Breast epithelium (tissue), 4 donors: ENCODE measurements around the gene MAP6. TPM values are rescaled to one million over a fixed set of nuclear protein-coding genes. Genes with fewer than 3 reads are reported as not detected.

Source experiments
- DNase-seq, 2 donors: peaks; one replicate each; pipeline ENCODE4 v3.0.0-alpha.2; 2019; ENCODE audit warnings: low spot score in 2 of 2
- H3K27ac ChIP-seq, 2 donors: fragments of 200-600 bp; sonication (generic) in 1 of 2; one replicate each; pipeline ENCODE4 v1.5.1; 2016 to 2019; ENCODE audit warnings: mild to moderate bottlenecking in 1 of 2
- H3K27me3 ChIP-seq, 2 donors: fragments of 200-600 bp; sonication (generic) in 1 of 2; one replicate each; pipeline versions ENCODE4 v1.5.1 to v1.6.0; 2017 to 2019; ENCODE audit warnings: control low read depth in 1 of 2, mild to moderate bottlenecking in 1 of 2
- H3K36me3 ChIP-seq: fragments of 200-600 bp; one replicate; pipeline ENCODE4 v1.5.1; 2019
- H3K4me1 ChIP-seq, 2 donors: fragments of 200-600 bp; sonication (generic); one replicate each; pipeline ENCODE4 v1.5.1; 2016 to 2019; ENCODE audit warnings: control low read depth in 1 of 2
- H3K4me3 ChIP-seq, 3 donors: fragments of 200-600 bp; sonication (generic); 1 replicate in 2 of 3; 2 replicates in 1 of 3; pipeline ENCODE4 v1.5.1; 2016 to 2019; ENCODE audit warnings: mild to moderate bottlenecking in 3 of 3, moderate library complexity in 2 of 3
- H3K9me3 ChIP-seq, 2 donors: fragments of 200-600 bp; sonication (generic) in 1 of 2; one replicate each; pipeline ENCODE4 v1.5.1; 2016 to 2019; ENCODE audit warnings: control low read depth in 1 of 2
- CTCF ChIP-seq, 3 donors: fragments of 450-650 bp; IDR thresholded peaks; one replicate each; pipeline ENCODE4 v1.5.1; 2016 to 2017; ENCODE audit warnings: antibody characterized with exemption in 3 of 3, mild to moderate bottlenecking in 3 of 3, moderate library complexity in 3 of 3
- POLR2A ChIP-seq: fragments of 450-650 bp; IDR thresholded peaks from one replicate; pipeline ENCODE4 v1.6.1; 2016; ENCODE audit warnings: antibody characterized with exemption, mild to moderate bottlenecking, moderate library complexity
- POLR2AphosphoS5 ChIP-seq, 3 donors: sonication (generic); formaldehyde crosslinking; IDR thresholded peaks; one replicate each; pipeline ENCODE4 v1.6.1; 2017; ENCODE audit warnings: antibody characterized with exemption in 3 of 3
- intact Hi-C: fragments of 100-400 bp; cut with DNase I; formaldehyde crosslinking; loops from one replicate; pipeline ENCODE4 v1.15.1; 2023; ENCODE audit warnings: low total_unique reads
- total RNA-seq, 3 donors: library from RNA; depleted of rRNA; stranded (reverse); fragments of >200 nt; gene quantifications; one replicate each; pipeline ENCODE4 v1.1.0, GENCODE V29; 2016

Gene MAP6
- total RNA-seq, 3 donors from 2014 or later: 1.6 to 5.0 (median 2.6) TPM

- TF ChIP-seq POLR2A: no peak
- TF ChIP-seq CTCF (IDR thresholded peaks at IDR 0.05): no peak
- no peak for TF ChIP-seq POLR2AphosphoS5 (IDR thresholded peaks at IDR 0.05)
- peak overlapping the region in 1 of 2 donors; percentile 99 for H3K27ac ChIP-seq
- intact Hi-C loops: no loop called here
These were observed 112.6 kb downstream of the MAP6 start for GRCh38 chr11:75556275-75556674.

GRCh38 chr11:75555079-75555811 lies 113.6 kb downstream of the MAP6 start:
- DNase-seq: no peak
- Histone ChIP-seq H3K36me3 (no peaks in the 10 kb centered on the region), H3K4me1 (peaks cover 14 to 24% of the 10 kb centered on the region in 2 donors), H3K9me3 (no peaks in the 10 kb centered on the region), H3K27me3 (no peaks in the 10 kb centered on the region), H3K27ac (peak overlapping the region; percentile 68 to 90), H3K4me3 (peak overlapping the region in 2 of 3 donors; percentile 23 to 53)
- intact Hi-C loops: no loop called here
- TF ChIP-seq POLR2AphosphoS5 (IDR thresholded peaks at IDR 0.05) (no peak), CTCF (IDR thresholded peaks at IDR 0.05) (no peak), POLR2A (no peak)

More at GRCh38 chr11:75556275-75556674, 112.6 kb downstream of the MAP6 start:
- no peak overlapping the region for H3K4me3 ChIP-seq
- DNase-seq: no peak
- no peaks in the 10 kb centered on the region for H3K36me3 ChIP-seq
- peaks cover 14 to 24% of the 10 kb centered on the region in 2 donors for H3K4me1 ChIP-seq
- no peaks in the 10 kb centered on the region for H3K27me3 ChIP-seq
- H3K9me3 ChIP-seq: no peaks in the 10 kb centered on the region

- Histone ChIP-seq H3K27me3 (no peaks in the 10 kb centered on the region), H3K27ac (peak overlapping the region; percentile 68 to 90), H3K4me3 (peak overlapping the region; percentile 23 to 53 (median 30)), H3K9me3 (no peaks in the 10 kb centered on the region), H3K36me3 (no peaks in the 10 kb centered on the region), H3K4me1 (peaks cover 14 to 21% of the 10 kb centered on the region in 2 donors)
- intact Hi-C loops: no loop called here
- TF ChIP-seq POLR2A: no peak
- TF ChIP-seq POLR2AphosphoS5 (IDR thresholded peaks at IDR 0.05): peak in 2 of 3 donors; percentile 56 to 69
- peak; percentile 64 to 70 for DNase-seq
These were observed 114.4 kb downstream of the MAP6 start for GRCh38 chr11:75554258-75555022.

GRCh38 chr11:75553889-75554257 lies 115.0 kb downstream of the MAP6 start:
- TF ChIP-seq CTCF (IDR thresholded peaks at IDR 0.05) (no peak), POLR2AphosphoS5 (IDR thresholded peaks at IDR 0.05) (no peak), POLR2A (no peak)
- H3K36me3 ChIP-seq: no peaks in the 10 kb centered on the region
- intact Hi-C loops: no loop called here
- no peaks in the 10 kb centered on the region for H3K27me3 ChIP-seq
- DNase-seq: no peak
- H3K4me3 ChIP-seq: peak overlapping the region in 1 of 3 donors; percentile 53
- H3K9me3 ChIP-seq: no peaks in the 10 kb centered on the region
- peaks cover 12 to 17% of the 10 kb centered on the region in 2 donors for H3K4me1 ChIP-seq
- H3K27ac ChIP-seq: peak overlapping the region; percentile 68 to 90

GRCh38 chr11:75553182-75553581 lies 115.7 kb downstream of the MAP6 start:
- H3K27me3 ChIP-seq: no peaks in the 10 kb centered on the region
- H3K4me3 ChIP-seq: no peak overlapping the region
- H3K4me1 ChIP-seq: peaks cover 5 to 10% of the 10 kb centered on the region in 2 donors
- intact Hi-C loops: no loop called here
- no peak for DNase-seq
- no peaks in the 10 kb centered on the region for H3K9me3 ChIP-seq
- H3K36me3 ChIP-seq: no peaks in the 10 kb centered on the region
- H3K27ac ChIP-seq: peak overlapping the region in 1 of 2 donors; percentile 90
- TF ChIP-seq CTCF (IDR thresholded peaks at IDR 0.05) (no peak), POLR2AphosphoS5 (IDR thresholded peaks at IDR 0.05) (no peak), POLR2A (no peak)
